Muscle of arm (tissue), 12 donors: ENCODE measurements around the gene SMTN. TPM values are rescaled to one million over a fixed set of nuclear protein-coding genes. Genes with fewer than 3 reads are reported as not detected.
"Not testable (repeated sequence)": the region's sequence is repeated elsewhere in the genome, so short reads cannot be mapped to it uniquely, and the experiment has no call there.

Experiments used
- DNase-seq: peaks from one replicate; pipeline ENCODE4 v3.0.0-alpha.2; 2013
- polyA plus RNA-seq, 12 donors: library from polyadenylated mRNA; unstranded; fragments of 120-200 nt; gene quantifications; one replicate each; pipeline ENCODE4 v1.2.1, GENCODE V29; 2013; ENCODE audit not compliant: insufficient read length in 12 of 12

Gene SMTN
- polyA plus RNA-seq, 12 donors, result 113 to 288 (median 218) TPM; not detected in 1

GRCh38 chr22:31102441-31103081 is 21.4 kb downstream of the SMTN start:
- no peak for DNase-seq

GRCh38 chr22:31103111-31103510 is 22.0 kb downstream of the SMTN start:
- DNase-seq, result no peak

- no peak for DNase-seq
Measured at GRCh38 chr22:31103899-31104694, 23.0 kb downstream of the SMTN start.

DNA sequence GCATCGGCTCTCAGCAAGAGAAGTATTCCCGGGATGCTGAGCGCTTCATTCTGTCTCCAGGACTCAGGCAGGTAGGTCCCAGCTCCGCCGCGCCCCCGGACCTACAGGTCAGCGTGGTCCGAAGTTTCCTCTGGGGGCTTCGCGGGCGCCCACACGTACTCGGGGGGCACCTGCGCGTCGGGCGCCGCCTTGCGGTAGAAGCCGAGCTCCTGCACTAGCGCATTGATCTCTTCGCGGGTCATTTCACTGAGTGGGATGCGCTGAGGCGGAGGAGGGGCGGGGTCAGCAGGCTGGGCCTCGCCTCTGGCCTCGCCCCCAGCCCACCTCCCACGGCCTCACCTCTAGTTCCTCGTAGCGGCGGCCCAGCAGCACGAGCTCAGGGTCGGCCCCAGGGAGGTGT is 23.8 kb downstream of the SMTN start:
- no peak for DNase-seq

DNA sequence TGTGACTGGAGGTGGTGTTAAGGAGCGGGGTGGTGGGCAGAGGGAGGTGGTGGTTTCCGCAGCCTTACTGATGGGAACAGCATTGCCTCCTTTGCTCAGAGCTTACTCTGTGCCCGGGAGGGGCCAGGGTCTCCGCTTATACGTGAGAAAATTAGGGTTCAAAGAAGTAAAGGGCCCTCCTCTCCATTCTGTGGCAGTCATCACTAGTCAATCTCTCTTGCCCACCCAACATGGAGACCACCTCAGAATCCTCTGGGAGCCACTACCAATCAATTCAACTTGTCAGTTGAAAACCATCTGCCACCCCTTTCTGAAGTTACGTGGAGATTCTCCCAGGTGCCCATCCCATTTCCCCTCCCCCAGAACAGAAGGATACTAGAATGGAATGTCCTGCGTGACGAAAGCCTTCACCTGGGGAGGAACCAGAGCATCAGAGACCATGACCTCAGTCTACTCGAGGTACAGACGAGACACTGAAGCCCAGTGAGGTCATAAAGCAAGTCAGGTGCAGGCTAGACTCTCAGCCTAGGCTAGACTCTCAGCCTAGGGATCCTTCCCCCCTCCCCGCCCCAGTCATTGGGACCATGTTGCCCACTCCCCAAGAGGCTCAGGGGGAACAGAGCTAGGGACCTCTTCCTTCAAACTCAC is 24.3 kb downstream of the SMTN start:
- DNase-seq, result no peak

GRCh38 chr22:31106001-31106571 is 25.0 kb downstream of the SMTN start:
- DNase-seq, result no peak

DNA sequence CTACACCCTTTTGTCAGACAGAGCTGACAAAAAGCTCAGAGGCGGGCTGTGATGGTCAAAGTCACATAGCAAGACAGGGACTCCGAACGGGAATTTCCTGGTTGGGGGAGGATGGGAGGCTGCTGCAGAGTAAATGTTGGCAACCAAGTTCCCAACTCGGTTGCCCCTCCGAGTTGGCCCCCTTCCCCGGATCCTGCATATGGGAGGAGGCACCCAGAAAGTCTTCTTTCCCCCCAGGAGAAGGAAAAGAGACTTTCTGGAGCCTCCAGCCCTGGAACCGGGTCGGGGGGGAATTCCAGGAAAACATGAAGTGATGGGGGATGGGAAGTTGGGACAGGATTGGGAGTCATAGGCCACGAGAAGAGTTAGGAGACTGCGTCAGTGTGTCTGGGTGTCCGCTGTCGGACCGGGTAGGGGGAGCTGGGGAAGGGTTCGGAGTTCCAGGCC is 25.6 kb downstream of the SMTN start:
- no peak for DNase-seq

DNA sequence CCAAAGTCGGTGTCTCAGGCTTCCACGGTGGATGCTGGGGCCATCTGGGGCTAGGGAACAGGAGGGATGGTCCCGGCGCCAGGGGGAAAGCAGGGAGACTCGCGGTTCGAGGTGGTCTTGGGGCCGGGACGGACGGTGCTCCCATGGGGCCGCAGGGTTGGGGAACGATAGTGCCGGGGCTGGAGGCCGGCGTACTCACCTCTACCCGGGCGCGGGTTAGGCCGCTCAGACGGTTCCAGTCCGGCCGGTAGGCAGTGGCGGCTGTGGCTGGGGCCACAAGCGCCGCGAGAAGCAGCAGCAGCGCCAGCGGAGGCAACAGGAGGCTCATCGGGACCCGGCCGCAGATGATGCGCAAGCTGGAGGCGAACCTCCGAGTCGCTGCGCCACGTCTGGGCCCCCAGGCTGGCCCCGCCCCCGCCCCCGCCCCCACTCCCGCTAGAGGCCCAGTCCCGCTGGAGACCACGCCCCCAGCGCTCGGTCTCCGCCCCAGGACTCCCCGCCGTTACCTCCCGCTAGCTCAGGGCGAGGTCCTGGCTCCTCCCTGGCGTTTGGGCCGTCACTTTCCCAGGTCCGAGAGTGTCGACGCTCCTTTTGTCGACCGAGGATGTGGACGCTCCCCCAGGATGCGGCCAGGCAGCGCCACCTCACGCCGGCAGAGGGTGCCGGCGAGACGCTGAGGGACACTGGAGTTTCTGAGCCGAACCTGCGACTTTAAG is 26.2 kb downstream of the SMTN start, which contains the start of gene SELENOM:
Gene SELENOM, minus strand, starts transcription at position 391 of the 716 bp plus-strand sequence. Its CDS starts 63 bp downstream, at position 328.
- DNase-seq, result peak; percentile 95

- no peak for DNase-seq
Measured at GRCh38 chr22:31107894-31108218, 26.7 kb downstream of the SMTN start.

DNA sequence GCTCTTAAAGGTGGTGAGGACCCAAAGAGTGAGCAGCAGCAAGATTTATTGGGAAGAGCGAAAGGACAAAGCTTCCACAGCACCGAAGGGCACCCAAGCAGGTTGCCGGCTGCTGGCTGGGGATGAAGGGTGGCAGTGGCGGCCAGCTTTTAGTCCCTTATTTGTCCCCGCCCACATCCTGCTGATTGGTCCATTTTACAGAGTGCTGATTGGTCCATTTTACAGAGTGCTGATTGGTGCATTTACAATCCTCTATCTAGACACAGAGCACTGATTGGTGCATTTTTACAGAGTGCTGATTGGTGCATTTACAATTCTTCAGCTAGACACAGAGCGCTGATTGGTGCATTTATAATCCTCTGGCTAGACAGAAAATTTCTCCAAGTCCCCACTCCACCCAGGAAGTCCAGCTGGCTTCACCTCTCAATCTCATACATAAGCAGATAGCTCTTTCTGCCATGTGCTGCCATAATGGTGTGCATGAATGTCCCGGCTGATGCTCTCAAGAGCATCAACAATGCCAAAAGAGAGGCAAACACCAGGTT is 31.5 kb downstream of the SMTN start:
- DNase-seq, result not testable (repeated sequence)

DNA sequence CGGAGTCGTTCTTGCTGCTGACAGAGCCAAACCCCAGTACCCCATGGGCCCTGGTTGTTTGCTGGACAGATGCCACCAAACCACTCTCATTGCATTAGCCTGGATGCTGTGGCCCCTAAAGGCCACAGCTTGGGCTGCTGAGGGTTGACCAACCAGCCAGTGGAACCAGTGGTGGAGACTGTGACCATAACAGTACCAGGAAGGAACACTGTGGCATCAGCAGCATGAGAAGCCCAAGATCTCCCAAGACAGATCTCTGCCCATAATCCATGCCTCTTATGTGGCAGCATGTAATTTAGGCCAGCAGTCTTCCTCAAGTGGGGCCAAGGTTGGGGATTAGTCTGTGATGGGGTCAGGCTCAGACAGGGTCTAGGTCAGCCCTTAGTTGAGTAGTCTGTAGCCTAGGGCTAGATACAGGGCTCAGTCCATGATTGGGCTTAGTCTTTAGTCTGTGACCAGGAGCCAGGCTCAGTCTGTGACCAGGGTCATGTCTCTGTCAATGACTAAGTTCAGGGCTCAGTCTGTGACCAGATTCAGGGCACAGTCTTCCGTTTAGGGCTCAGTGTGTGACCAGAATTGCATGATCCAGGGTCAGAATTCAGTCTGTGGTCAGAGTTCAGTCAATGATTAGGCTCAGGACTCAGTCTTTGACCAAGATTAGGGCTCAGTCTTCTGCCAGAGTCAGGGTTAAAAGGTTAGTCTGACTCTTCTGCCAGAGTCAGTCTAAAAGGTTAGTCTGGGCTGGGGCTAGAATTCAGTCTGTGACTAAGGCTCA is 37.1 kb downstream of the SMTN start:
- DNase-seq, result no peak

DNA sequence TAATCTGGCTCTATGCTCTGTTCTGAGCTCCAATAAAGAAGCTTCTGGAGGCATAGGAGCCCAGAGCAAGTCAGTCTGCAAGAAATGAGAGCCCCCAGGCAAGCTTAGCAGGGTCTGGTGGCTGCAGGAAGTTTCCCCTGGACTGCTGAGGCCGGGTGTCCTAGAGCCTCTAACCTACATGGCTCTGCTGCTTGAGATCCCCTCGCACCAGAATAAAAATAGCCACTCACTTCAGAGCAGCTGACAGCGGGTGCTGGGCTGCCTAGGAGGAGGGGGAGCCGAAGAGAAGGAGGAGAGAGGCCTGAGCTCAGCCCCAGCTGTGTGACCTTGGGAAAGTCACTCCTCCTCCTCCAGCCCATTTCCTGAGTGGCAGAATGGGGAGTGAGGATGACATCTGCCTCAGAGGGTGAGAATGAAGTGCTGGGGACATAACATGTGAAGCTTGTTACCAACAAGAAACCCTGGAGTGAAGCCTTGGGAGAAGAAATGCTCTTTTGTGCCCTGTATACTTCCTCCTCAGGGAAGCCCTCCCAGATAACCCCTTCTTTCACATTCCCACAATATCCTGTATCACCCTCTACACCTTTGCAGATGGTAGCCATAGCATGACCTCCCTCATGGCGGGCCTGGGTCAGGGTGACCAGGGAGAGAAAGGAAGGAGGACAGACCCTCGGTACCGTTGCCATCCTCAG is 38.1 kb downstream of the SMTN start:
- DNase-seq, result no peak

- DNase-seq, result no peak
Measured at GRCh38 chr22:31120230-31120629, 39.1 kb downstream of the SMTN start.

DNA sequence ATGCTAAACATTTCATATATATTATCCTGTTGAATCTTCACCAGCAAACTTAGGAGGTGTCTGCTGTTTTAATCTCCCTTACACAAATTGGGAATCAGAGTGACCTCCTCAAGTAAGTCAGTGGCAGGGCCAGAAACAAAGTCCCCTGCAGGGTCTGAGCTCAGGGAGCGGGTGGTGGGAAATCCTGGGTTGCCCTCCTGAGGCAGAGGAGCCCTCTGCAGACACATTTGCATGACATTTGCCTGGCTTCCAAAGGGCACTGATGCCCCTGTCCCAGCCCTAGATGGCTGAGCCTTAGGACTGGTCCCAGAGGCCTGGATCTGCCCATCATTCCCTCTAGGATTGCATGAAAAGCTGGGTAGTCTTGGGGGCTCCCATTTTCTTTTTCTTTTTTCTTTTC is 39.5 kb downstream of the SMTN start:
- DNase-seq, result no peak

DNA sequence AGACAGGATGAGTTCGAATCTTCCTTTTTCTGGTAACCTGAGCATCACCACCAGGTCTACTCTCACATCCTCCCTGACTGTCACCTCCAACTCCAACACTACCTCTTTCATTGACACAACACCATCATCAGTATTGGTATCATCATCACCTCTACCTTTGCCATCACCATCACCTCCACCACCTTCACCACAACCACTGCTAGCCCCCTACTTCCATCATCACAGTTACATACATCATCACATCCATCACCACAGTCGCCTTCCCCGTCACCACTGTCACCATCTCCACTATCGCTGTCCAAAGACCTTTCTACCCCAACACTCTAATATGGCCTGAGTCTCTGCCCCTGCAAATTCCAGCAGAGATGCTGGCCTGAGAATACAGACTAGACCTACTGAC is 40.3 kb downstream of the SMTN start:
- DNase-seq, result no peak

DNA sequence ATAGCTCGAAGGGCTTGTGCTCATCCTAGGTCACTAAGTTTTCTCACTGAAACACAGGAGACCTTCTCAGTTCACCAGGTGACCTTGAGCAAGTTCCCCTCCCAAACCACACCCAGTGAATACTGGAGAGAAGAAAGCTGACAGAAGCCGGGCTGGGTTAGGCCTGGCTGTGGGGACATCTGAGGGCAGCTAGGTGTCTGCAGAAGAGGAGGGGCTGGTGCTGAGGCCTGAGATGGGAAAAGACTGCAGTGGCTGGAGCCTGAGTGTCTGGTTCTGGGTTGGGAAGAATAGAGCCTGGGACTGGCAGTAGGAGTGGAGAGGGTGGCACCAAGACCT is 41.0 kb downstream of the SMTN start:
- no peak for DNase-seq

- DNase-seq, result no peak
Measured at GRCh38 chr22:31122532-31123291, 41.6 kb downstream of the SMTN start, which contains the start of gene INPP5J. Gene INPP5J, plus strand, starts transcription at chr22:31122966. Its CDS starts 49 bp downstream, at chr22:31123015.

GRCh38 chr22:31123292-31123602 is 42.1 kb downstream of the SMTN start:
- no peak for DNase-seq

DNA sequence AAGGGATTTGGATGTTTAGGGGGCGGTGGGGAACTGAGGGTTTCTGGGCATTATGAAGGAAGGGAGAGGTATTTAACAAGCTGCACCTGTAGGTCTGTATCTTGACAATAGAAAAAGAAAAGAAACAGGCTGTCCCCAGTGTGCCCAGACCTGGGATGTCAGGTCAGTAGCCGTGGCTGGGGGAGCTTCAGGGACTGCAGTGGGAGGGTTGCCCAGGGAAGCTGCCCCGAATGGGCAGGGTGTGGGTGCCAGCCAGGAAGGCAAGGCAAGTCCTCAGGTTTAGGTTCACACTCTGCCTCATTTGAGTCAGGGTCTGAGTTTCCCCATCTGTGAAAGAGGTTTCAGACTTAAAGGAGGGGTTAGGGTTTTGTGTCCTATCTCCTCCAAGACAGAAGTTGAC is 43.2 kb downstream of the SMTN start:
- no peak for DNase-seq
